Activated CD4-positive, alpha-beta T cell treated with anti-CD3 and anti-CD28 coated beads, Interleukin-2, amount 50 U/mL, for 24 hours (primary cell): ENCODE measurements around the gene PHF19.
A peak's percentile ranks its signal among the peaks of the same experiment; 100 is the strongest.

Source experiments
- DNase-seq, 2 donors: peaks; one replicate each; pipeline ENCODE4 v3.0.0-alpha.2; 2020; ENCODE audit warnings: low read depth in 1 of 2, low spot score in 1 of 2

PHF19 gene

DNA sequence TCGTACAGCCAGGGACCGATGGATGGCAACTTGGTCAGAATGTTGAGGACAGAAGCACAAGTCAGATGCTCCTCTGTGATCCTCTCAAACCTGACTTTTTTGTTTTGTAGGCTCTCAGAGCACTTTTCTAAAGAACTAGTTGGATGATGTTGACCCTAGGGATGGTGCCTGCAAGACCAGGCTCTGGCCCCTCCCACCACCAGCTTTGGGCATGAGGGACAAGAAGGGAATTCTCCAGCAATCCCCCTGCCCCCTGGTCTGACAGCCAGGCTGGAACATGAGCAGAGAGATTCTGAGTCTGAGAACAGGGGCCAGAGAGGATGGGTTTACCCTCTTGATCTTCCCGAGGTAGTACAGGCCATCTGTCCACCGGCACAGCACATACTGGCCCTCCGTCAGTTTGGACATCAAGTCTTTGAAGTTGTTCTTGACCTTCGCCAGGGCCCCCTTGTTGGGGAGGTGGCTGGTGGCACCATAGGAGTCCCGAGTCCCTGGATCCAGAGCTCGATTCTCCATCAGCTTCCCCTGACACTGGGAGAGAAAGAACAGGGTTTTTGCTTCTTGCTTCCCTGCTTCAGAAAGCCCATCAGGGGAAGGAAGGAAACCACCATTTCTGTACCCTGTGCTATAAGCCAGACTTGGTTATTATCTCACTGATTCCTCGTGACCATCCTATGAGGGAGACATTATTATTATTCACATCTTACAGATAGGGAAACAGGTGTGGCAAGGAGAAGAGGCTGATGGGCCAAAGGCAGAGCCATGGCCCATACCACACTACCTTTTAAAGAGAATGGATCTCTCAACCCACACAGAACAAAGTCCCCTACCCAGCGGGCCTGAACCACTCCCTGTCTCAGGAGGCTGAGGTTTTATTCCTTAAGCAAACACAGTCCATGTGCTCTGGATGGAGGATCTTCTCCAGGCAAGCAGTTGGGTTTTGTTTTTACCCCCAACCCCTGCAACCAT, 2.5 kb downstream of the PHF19 start:
- no peak for DNase-seq

GRCh38 chr9:120873512-120873911, 3.5 kb downstream of the PHF19 start:
- DNase-seq: no peak

DNA sequence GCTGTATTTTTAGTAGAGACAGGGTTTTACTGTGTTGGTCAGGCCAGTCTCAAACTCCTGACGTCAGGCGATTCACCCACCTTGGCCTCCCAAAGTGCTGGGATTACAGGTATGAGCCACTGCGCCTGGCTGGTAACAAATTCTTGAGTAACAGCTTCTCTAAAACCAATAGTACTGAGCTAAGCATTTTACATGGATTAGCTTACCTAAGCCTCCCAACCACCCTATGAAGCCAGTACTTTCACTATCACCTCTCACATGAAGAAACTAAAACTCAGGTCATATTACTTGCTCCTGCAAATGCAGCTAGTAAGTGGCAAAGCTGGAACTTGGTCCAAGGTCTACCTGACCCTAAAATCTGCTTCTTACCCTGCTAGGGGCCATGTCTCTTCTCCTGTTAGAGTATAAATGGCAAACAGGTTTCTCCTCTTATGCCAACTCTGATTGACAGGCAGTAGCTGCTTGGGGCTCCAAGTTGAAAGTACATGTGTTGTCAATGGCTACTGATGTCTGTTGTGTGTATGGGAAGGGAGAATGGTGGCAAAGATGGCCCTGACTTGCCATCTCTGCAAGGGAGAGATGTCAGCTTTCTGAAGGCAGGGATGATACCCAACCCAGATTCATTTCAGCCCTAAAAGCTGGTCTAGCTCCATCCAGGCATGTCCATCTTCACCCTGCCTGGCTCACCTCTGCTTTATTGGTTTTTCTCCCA, 4.0 kb downstream of the PHF19 start:
- no peak for DNase-seq

DNA sequence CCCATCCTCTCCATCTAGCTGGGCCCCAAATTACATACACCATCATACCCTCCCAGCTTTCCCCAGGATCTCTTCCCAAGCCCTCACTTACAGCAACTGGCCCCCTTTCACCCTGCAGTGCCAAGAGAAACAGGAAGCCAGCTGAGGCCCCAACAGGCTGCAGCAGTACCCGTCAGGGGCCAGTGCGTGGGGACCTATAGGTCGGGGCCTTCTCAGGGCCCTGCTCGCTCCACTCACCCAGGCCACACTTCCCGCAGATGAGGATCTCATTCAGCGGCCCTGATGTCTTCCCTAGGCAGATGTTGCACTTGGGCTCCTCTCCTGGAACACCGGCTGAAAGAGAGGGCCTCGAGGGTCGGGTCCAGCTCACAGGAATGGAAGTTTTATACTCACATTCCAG, 6.8 kb downstream of the PHF19 start:
- DNase-seq: no peak

DNA sequence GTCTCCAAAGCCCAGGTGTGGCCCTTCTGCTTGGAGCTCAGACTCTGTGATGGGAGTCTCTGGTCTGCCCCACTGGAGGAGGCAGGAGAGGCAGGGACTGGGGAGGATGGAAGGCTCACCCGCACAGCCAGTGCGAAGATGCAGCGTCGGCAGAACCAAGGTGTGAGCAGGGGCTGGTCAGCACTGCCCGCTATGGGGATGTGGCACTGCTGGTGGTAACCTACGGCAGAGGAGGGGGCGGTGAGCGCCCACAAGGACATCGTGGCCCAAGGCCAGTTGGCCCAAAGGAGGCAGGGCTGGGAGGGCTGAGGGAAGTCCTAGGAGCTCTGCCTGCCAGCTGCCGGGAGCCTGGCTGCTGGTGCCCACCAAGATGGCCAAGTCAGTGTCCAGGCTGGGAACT, 7.3 kb downstream of the PHF19 start:
- DNase-seq: no peak

- no peak for DNase-seq
Measured at GRCh38 chr9:120869360-120869687, 7.7 kb downstream of the PHF19 start.

- peak; percentile 96 for DNase-seq
Measured at GRCh38 chr9:120868676-120869359, 8.2 kb downstream of the PHF19 start.

DNA sequence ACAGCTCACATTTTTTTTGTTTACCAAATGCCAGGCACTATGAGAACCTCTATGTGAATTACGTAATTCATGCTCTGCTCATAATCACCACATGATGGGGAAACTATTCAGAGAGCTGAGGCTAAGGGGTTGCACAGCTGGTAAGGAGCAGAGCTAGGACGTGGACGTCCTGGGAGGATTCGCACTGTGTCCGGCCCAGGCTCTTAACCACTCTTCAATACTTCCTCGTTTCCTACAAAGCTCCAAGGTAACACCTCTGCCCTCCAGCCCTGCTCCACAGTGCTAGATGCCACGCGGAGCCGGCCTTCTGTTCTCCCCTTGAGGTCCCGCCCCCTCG, 8.7 kb downstream of the PHF19 start:
- DNase-seq: no peak

DNA sequence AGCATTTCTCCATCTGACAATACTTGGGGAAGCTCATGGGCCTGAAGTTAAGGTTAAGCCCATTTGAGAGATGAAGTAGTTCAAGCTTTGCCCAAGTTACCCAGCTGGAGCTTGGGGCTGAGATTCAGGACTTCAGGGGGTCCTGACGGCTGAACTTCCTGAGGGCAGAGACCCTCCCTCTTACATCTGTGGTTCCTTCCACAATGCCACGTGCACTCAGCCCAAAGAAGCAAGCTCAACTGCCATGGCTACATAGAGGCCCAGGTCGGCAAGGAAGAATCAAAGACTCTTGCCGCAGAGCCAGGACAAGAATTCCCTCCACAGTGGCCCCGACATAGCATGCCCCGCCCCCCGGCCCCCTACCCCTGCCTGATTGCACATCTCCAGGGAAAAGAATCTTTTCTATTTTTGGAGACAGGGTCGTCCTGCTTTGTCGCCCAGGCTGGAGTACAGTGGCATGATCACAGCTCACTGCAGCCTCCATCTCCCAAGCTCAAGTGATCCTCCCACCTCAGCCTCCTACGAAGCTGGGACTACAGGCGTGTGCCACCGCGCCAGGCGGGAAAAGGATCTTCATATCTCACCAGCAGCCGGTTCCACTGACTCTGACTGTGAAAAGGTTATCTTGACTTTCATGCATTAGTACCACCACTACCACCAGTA, 9.2 kb downstream of the PHF19 start:
- DNase-seq: no peak

GRCh38 chr9:120866651-120867050, 10.3 kb downstream of the PHF19 start:
- DNase-seq: no peak

DNA sequence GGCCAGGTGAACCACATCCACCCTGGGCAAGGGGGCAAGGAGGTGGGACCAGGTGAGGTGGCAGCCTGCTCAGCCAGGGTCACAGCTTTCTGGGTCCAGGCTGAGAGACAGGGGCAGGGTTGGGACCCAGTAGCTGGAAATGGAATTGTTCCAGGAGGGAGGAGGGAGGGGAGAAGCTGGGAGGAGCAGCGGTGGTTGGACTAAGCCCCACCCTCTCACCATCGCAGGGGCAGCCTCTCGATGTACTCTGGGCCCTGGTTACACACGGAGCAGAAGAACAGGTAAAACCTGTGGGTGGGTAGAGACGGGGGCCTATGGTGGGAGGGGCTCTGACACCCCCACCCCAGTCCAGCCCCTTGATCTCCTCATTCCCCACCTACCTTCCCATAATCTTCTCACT, 11.2 kb downstream of the PHF19 start:
- DNase-seq: no peak

DNA sequence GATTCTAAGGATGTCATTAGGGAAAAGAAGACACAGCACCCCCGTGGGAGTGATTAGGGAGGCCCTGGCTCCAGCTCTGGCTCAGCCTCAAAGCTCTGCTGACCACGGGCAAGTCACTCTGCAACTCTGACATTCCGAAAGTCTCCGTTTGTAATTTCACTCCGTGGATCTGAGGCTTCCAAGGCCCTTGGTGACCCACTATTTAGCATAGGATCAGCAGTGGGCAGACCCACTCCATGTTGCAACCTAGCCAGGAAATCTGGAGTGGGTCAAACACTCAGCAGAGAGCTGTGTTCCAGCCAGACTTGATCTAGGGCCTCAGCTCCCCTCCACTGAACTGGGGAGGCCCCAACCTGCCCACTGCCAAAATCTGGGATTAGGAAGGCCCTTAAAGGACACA, 11.8 kb downstream of the PHF19 start:
- no peak for DNase-seq

DNA sequence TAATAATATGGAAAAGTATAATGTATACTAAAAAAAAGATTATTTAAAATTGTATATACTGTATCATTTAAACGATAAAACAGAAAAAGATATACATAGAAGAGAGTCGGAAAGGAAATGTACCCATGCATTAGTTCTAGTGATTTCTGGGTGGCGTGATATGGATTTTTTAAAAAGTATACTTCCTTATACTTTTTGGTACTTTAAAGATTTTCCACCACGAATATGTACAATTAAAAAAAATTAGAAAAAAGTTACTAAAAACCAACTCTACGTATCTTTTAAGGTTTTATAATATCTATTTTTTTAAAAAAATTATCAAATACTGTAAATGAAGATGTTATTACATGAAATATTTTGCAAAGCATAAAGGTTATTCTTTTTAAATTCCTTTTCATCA, 12.3 kb downstream of the PHF19 start:
- DNase-seq: no peak

DNA sequence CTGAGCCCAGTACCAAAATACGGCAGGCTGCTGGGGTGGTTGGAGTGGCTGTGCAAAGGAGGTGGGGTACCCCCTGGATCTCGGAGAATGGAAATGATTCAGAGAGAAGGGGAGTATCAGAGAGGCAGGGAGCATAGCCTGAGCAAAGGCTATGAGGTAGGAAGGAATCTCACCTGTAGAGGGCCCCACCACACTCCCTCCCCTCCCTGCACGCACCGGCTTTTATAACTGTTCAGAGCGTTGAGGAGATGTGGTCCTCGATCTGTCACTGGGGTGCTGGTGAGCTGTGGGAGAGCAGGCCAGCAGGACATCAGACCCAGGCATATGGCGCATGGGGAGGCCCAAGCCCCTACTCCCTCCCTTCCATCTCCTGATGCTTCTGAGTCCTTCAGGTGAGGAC, 13.2 kb downstream of the PHF19 start:
- DNase-seq: no peak

GRCh38 chr9:120862452-120862851, 14.5 kb downstream of the PHF19 start:
- no peak for DNase-seq

DNA sequence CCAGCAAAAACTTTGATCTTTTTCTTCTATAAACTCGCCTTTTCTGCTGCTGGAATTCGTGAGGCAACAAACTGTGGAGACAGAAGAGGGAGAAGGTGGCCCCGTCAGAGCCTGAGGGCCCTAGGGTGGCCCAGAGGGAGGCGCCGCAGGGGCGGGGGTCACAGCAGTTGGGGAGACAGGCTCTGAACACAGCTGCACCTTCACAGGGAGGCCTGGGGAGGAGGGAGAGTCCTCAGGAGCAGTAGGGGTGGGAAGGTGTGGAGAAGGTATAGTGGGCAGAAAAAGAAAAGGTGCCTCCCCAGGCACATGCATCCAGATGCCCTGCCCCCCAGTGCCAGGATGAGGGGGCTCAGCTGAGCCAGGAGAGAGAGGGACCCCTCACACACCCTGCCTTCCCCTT, 15.1 kb downstream of the PHF19 start:
- DNase-seq: no peak

DNA sequence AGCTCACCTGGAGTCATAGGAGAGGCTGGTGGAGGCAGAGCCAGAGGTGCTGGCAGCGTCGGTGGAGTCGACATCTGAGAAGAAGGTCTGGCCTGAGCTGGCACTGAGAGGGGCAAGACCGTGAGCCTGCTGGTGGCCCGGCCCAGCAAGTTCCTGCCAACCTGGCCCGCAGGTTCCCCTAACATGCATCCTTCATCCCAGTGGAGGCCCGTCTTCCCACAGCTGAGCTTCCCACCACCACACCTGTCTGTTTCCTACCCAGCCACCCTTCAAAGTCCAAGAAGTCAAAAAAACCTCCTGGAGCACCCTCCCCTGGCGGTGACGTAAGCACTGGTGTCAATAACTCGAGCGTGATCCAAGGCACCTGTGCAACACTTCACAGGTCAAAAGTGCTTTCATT, 16.9 kb downstream of the PHF19 start:
- DNase-seq: no peak

- DNase-seq: no peak
Measured at GRCh38 chr9:120859361-120859760, 17.6 kb downstream of the PHF19 start.

DNA sequence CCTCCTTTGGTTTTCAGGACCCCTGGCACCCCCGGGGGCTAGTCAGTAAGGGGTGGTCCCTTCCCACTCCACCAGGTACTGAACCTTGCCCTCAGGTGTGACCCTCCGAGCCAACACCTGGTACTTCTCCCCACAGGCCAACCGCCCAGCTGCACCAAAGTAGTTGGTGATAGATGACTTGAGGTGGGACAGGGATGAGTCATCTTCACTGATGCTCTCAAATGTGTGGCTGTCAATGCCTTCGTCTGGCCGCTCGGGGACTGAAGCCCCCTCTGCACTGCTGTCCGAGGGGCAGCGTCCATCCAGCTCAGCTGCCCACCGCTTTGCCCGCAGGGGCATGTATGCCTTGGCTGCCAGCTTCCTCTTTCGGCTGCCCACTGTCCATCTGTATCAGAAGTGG, 19.1 kb downstream of the PHF19 start:
- no peak for DNase-seq

DNA sequence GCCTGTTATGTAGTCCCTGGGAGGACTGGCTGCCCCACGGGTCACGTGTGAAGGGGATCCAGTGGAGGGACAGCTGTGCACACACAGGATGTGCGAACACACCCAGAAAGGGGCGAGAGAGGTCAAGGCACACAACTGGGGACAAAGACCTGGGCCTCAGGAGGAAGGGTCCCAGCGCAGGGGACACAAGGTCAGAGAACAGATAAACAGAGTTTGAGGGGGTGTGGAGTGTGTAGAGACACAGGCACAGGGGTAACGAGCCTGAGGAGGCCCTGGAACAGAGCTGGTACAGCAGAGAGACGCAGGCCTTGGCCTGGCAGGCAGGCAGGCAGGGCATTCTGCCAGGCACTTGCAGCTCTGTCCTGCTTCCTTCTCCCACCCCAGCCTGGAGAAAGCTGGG, 19.5 kb downstream of the PHF19 start:
- no peak for DNase-seq

- no peak for DNase-seq
Measured at GRCh38 chr9:120856700-120857099, 20.3 kb downstream of the PHF19 start.
